Fibroblast of gingiva (primary cell): ENCODE results near the gene CTDSP2.
"Not testable (repeated sequence)": the region's sequence is repeated elsewhere in the genome, so short reads cannot be mapped to it uniquely, and the experiment has no call there.

ENCODE experiments used
- DNase-seq: peaks from one replicate; pipeline ENCODE4 v3.0.0-alpha.2; 2011; ENCODE audit warnings: low read depth

CTDSP2 gene

DNA sequence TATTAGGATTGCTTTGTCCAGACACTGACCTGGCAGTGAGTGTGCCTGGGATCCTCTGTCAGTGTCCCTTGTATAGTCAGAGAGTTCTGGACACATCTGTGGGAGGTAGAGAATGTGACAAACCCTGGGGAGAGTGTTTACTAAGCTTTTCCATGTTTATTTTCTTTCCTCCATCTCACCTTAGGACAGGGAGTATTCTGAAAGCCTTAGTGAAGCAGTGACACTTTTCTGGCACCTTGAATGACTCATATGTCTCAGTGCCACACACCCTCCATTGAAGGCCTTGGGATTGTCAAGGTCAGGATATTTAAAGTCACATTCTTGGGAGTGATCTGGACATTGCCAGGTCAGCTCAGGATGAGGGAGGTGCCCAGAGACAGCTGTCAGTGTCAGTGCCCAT, 34.9 kb upstream of the CTDSP2 start:
- DNase-seq, result no peak

DNA sequence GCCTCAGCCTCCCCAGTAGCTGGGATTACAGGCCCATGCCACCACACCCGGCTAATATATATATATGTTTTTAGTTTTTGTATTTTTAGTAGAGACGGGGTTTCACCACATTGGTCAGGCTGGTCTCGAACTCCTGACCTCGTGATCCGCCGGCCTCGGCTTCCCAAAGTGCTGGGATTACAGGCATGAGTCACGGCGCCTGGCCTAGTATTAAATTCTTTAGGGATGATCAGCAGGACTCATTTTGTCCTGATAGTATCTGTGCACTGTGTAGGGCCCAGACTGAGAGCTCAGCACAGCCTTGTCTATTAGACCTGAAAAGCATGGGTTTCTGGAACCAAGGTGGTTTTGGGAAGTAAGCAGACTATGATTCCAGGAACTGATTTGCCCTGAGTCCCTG, 34.5 kb upstream of the CTDSP2 start:
- not testable (repeated sequence) for DNase-seq

DNA sequence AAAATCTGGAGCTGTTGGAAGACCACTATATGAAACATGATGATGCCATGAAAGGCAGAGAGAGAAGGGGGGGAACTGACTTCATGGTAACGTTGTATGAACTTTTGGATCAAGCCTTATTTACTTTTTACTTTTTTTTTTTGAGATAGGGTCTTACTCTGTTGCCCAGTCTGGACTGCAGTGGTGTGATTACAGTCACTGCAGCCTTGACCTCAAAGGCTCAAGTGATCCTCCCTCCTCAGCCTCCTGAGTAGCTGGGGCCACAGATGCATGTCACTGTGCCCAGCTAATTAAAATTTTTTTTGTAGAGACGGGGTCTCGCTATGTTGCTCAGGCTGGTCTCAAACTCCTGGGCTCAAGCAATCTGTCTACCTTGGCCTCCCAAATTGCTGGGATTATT, 31.3 kb upstream of the CTDSP2 start:
- no peak for DNase-seq

DNA sequence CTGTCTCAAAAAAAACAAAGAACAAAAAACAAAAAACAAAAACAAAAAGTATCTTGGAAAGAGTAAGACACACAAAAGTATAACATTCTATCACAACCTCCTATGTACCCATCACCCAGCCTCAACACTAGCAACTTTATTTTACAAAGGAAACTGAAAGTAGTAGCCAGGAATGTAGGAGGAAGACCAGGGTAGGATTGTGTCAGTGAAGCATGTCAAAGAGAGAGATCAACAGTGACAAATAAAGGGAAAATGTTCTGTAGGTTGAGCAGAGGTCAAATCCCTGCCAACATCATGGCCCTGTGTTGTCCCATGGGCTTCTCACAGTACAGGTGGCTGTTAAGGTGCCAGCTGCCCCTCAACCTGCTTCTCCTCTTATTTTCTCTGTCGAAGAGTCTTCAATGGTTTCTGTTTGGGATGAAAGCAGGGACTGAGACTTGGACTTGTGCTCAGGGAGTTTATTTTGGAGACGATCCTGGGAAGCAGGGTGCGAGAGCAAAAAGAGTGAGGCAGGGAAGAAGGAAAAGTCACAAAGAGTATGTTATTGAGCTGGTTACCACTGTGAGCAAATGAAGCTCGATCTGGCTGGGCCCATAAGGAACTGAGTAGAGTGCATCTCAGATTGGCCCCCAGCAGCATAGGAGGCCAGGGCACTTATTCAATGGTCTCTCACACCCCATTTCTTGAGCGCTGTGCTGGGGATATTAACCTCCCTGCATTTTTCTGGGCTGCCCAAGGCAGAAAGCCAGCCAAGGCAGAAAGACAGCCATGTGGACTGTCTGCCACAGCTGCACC, 29.4 kb upstream of the CTDSP2 start:
- DNase-seq, result no peak

DNA sequence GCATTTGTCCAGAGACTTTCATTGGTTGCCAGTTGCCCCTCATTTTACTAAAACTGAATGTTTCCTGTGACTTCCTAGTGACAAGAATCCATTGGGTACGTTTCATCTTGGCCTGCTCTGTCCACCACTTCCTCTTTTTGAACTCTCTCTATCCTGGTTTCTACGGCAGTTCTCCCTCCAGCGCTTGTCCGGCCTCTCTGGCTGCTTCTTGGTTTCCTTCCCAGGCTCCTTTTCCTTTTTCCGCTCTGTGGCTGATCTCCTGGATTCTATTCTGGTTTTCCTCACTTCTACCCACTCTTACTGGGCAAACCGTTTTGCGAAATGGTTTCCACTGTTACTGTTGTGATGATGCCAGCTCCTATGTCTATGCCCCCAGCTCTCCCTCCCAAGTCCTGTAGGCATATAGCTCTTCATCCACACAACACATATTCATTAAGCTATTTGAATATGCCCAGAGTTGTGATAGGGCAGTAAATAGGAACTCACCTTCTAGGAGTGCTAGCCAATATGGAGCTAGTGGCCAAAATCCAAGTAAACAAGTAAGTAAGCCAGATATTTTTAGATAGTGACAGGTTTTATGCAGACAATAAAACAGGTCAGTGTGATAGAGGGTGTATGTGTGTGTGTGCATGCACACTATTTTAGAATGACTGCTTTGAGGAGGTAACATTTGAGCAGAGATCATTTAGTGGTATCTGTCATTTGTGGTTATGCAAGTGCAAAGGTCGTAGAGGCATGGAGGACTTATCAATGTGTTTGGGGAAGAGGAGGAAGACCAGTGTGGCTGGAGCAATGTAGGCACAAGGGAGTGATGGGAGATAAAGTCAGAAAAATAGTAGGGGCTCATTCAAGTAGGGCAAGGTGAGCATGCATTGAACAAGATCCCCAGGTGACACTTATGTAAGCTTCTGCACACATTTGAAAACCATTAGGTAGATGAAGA, 27.9 kb upstream of the CTDSP2 start:
- no peak for DNase-seq

DNA sequence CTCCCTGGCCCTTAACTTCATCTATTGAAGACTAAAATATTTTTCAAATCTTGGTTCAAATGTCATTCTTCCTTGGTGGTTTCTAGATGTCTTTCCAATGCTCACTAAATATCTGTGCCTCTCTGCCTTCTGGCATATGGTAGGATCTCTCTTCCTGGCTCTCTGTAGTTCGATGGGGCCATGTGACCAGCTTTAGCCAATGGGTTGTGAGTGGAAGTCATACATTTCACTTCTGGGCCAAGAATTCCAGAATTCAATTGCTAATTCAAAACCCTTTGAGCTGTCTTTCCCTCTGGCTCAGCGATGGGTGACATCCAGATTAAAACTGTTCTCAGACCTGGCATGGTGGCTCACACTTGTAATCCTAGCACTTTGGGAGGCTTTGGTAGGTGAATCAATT, 25.8 kb upstream of the CTDSP2 start:
- no peak for DNase-seq

DNA sequence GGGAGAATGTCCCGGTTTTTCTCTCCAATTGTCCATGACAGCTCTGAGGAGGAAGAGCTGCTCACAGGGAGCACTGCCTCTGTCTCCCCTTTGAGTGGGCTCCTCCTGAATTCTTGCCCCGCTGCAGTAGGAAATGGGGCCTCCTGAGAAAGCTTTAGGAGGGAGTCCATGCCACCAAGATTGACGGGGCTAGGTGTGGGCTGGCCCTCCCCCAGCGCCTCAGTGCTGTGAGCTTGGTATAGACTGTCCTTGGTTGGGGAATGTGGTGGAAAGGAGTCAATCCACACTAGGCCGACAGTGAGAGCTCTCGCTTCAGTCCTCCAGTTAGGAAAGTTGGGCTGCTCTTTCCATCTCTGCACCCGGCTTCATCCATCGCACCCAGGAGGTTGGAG, 23.4 kb upstream of the CTDSP2 start:
- no peak for DNase-seq

DNA sequence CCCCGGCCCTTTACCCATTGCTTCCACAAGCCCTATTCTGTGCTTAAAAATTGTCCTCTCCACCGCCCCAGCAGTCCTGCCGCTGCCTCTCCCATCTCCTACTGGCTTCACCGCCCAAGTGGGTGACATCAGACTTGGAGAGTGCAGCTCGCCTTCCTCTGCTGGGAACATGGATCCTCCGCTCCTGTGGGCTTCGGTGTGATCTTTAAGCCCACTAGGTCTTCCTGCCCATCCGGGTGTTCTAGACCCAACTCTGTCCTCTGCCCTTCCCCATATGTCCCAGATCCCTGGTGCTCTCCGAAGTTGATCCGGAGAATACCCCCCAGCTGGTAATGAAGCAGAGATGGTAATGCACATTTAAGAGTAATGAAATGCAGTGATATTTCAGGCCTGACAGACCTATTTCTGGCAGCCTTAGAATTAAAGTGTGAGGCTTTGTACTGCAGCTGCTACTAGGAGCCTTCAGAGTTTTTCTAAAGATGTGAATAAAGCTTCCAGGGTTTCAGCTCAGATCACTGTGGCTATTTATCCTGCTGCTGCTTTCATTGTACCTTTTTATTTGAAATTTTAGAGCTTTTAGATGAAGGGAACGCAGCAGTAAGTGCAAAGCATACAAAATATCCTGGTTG, 22.9 kb upstream of the CTDSP2 start:
- DNase-seq, result no peak

DNA sequence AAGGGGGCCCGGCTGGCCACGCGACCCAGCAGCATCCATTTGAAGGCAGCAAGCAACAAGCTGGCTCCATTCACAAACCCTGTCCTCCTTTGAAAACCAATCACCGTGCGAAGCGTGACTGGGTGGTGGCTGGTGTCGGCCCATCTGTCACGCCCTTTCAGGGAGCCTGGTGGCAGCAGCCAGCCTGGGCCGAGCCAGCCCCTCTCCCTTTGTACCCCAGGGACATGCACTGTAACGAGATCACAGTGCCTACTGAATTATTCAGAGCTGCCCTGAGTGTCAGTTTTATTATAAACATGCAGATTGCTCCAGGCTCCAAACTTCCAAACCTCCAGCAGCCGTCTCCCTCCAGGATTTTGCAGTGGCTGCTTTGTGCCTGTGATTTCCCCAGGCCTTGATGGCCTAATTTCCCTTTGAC, 22.3 kb upstream of the CTDSP2 start:
- peak; percentile 60 for DNase-seq

DNA sequence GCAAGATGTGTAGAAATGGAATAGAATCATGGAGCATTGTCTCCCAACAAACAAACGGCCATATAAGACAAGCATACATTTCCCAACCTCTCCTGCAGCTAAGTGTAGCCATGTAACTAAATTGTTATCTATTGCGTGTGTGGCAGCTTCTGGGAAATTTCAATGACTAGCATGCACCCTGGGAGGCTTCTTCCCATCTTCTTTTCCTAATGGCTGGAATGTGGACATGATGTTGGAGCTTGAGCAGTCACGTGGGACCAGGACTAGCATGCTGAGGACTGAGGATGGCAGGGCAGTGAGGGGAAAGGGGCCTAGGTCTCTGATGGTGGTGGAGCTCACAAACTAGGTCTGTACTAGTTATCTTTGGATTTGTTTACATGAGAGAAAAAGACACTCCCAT, 21.7 kb upstream of the CTDSP2 start:
- peak; percentile 48 for DNase-seq

DNA sequence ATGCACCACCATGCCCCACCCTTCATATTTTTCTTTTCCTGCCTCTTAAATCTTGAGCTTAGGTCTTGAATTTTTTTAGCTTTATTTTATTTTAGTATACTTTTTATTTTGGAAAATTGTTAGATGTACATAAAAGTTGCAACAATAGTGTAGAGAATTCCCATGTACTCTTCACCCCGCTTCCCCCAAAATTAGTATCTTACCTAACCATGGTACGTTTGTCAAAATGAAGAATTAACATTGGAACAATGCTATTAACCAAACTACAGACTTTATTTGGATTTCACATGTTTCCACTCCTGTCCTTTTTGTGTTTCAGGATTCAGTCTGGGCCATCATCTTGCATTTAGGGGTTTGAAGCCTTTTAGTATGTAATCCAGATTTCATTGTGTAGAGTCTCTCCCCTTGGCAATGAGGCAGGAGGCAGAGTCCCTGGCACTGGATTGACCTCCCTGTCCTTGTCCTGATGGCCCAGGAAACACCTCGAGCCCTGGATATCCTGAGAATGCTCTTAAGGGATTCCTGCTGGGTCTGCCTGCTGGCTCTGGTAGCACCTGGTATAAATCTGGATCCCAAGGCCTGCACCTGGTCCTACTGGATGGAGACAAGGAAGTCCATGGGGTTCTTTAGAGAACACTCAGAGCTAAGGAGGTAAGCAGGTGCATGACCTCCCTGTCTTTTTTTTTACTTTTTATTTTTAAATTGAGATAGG, 19.9 kb upstream of the CTDSP2 start:
- no peak for DNase-seq

DNA sequence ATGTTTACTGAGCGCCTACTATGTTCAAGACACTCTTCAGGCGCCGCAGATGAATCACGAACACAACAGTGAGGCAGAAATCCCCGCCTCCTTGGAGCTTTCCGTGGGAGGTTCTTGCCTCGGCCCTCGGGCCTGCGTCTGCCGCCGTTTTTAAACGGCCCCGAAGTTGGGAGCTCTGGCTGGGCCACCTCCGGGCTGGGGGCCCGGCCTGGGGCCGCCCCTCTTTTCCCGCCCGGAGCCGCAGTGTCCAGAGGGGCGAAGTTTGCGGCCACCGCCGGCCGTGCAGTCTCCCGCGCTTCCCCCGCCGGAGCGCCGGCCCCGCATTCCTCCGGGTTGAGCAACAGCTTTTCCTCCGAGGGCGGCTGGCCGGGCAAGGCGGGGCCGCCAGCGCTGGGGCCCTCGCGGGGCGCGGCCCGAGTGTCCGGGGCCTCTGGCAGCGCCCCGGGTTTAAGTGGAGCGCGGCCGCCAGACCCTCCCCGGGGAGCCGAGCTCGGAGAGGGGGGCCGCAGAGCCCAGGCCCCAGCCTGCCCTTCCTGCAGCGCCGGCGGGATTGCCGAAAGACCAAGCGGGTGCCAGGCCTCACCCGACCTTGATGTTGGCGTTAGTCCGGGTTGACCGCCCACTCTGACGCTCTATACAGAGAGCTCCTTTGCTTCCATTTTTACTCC, 18.7 kb upstream of the CTDSP2 start:
- peak; percentile 89 for DNase-seq

DNA sequence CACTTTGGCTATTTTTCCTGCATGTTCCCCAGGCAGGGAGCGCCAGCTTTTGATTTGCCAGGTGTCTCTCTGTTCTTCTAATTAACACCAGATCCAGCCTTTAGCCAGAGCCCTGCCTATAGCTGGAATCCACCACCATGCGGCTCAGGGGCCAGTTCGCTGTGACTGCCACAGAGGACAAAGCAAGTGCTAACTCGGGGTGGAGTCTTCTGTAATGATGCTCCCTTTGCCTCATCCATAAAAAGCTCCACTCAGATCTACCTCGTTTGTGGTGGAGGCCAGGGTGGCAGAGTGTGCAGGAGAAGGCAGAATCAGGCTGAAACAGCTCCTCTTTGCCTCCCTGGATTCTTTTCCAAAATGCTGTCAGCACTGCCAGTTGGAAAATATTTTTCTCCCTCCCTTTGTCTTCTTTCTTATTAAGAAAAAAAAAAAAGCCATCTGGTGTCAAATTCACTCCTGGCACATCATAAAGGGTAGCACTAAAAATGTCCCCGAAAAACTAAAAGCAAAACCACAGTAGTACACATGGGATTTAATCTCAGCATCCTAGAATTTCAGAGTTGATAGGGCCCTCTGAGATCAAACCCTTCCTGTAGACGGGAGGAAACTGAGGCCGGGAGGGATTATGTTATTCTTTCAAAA, 18.0 kb upstream of the CTDSP2 start:
- DNase-seq, result peak; percentile 67

DNA sequence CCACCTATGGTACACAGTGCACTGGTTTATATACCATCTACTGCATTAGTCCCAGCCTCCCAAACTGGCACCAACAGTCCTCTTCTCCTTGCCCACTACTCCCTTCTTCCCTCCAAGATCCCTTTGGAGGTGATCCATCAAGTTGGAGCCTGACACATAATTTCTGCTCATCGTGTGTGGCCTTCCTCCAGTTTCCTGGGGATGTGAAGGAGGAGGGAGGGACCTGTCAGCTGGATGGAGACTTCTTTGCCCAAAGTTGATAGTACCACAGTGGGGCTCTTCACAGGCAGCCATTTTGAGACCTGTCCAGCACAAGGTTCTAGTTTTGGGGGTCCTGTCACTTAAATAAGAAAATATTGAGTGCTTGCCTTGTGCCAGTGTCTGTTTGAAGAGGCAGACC, 17.1 kb upstream of the CTDSP2 start:
- DNase-seq, result no peak

DNA sequence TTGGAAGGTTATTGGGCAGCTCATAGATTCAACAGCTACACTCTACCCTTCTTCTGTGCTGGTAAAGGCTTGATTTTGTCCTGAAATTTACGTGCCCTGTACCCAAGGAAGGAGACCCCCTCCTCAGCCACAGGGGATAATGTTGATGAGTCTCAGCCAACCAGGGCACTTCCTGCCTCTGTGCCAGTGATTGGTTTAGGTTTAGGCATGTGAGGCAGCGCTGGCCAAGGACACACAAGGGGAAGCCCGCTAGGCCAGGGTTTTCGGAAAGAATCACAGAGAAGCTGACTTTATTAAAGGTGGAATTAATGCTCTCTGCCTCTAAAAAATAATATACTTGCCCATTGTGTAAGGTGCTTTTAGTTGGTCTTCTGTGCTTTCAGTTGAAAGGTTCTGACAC, 15.4 kb upstream of the CTDSP2 start:
- DNase-seq, result no peak

DNA sequence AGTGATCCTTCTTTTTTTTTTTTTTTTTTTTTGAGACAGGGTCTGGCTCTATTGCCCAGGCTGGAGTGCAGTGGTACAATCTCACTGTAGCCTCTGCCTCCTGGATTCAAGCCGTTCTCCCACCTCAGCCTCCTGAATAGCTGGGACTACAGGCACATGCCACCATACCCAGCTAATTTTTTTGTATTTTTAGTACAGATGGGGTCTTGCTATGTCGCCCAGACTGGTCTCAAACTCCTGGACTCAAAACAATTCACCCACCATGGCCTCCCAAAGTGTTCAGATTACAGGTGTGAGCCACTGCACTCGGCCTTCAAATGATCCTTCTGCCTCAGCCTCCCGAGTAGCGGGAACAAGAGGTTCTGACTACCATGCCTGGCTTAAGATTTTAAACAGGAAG, 14.4 kb upstream of the CTDSP2 start:
- DNase-seq, result not testable (repeated sequence)

DNA sequence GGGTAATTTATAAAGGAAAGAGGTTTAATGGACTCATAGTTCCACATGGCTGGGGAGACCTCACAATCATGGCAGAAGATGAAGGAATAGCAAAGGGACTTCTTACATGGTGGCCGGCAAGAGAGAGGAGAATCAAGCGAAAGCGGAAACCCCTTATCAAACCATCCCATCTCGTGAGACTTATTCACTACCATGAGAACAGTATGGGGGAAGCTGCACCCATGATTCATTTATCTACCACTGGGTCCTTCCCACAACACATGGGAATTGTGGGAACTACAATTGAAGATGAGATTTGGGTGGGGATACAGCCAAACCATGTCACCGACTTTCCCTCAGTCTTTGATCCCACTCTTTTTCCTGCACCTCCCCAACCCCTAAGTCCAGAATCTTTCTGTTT, 12.6 kb upstream of the CTDSP2 start:
- no peak for DNase-seq

DNA sequence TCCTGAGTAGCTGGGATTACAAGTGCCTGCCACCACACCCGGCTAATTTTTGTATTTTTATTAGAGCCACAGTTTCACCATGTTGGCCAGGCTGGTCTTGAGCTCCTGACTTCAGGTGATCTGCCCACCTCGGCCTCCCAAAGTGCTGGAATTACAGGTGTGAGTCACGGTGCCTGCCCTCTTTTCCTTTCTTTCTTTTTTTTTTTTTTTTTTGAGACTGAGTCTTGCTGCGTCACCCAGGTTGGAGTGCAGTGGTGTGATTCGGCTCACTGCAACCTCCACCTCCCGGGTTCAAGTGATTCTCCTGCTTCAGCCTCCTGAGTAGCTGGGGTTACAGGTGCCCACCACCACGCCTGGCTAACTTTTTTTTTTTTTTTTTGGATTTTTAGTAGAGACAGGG, 11.6 kb upstream of the CTDSP2 start:
- not testable (repeated sequence) for DNase-seq

DNA sequence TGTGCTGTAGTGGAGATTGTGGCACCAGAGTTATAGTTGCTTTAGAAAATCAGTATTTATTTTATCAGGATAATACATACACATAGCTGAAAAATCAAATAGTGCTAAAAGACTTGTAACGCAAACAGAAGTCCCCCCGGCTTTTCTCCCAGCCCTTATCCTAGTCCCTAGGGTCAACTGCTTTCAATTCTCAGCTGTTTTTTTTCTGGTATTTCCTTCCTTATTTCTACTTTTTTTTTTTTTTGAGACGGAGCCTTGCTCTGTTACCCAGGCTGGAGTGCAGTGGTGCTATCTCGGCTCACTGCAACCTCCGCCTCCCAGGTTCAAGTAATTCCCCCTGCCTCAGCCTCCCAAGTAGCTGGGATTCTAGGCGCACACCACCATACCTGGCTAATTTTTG, 8.4 kb upstream of the CTDSP2 start:
- no peak for DNase-seq

DNA sequence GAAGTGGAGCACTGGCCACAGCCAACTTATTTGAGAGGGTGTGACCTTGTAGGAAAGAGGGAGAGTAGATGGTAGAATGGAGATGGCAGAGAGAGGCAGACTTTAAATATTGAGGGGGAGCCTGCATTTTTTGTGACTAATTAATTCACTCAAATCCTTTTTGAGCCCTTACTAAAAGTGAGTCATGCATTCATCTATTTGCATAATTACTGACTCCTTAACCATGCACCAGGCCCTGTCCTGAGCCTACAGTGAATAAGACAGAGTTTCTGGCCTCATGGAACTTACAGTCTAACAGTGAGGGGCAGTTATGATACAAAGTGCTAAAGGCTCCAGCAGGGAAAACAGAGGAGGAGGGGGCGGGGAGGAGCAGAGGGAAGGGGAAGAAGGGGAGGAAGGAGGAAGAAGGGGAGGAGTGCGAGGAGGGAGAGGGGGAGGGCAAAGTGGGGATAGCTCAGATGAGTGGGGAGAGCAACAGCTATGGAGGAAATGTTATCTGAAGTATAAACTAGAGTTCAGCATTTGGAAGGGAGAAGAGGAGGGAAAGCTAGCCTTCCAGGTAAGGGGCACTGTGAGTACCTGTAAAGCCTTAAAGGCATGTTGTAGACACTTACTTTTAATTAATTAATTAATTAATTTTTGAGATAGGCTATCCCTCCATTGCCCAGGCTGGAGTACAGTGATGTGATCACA, 7.5 kb upstream of the CTDSP2 start:
- no peak for DNase-seq
